Activated CD8-positive, alpha-beta T cell treated with anti-CD3 and anti-CD28 coated beads, Interleukin-2, amount 10 ng/mL, durations not matched to agents 7 days and 5 days (primary cell): ENCODE data around the gene UBE2D1. TPM values are rescaled to one million over a fixed set of nuclear protein-coding genes. Genes with fewer than 3 reads are reported as not detected.

Experiments used
- ATAC-seq: fragments of 150-1000 bp; cut with Tn5 transposase; one replicate; pipeline ENCODE4 v1.10.0; 2021; ENCODE audit warnings: moderate library complexity
- CTCF ChIA-PET: fragments of 350-600 bp; sonication (Branson Sonifier 250); formaldehyde crosslinking; loops from one replicate; lab custom pipeline; 2021; ENCODE audit warnings: antibody characterized with exemption; lab: Charles Lee
- POLR2A ChIA-PET: fragments of 350-600 bp; sonication (Branson Sonifier 250); formaldehyde crosslinking; loops from one replicate; lab custom pipeline; 2021; ENCODE audit warnings: antibody characterized with exemption; lab: Charles Lee
- DNase-seq: peaks from one replicate; pipeline ENCODE4 v3.0.0-alpha.2; 2020
- H3K27ac Mint-ChIP-seq: one replicate; pipeline ENCODE4 v1.8.0; 2021; ENCODE audit warnings: mild to moderate bottlenecking, mixed read lengths
- H3K27me3 Mint-ChIP-seq: one replicate; pipeline ENCODE4 v1.8.0; 2021; ENCODE audit warnings: low read depth, mixed read lengths
- H3K36me3 Mint-ChIP-seq: one replicate; pipeline ENCODE4 v1.8.0; 2021; ENCODE audit warnings: low read depth, mixed read lengths
- H3K4me1 Mint-ChIP-seq: one replicate; pipeline ENCODE4 v1.8.0; 2021; ENCODE audit warnings: low read depth, mixed read lengths
- H3K4me3 Mint-ChIP-seq: one replicate; pipeline ENCODE4 v1.8.0; 2021; ENCODE audit warnings: mild to moderate bottlenecking, mixed read lengths
- H3K9me3 Mint-ChIP-seq: one replicate; pipeline ENCODE4 v1.8.0; 2022; ENCODE audit warnings: mixed read lengths; ENCODE audit not compliant: insufficient read depth
- total RNA-seq, 2 experiments: library from RNA; stranded (reverse); gene quantifications; one replicate each; pipeline ENCODE4 v1.2.3, GENCODE V29; 2021

The UBE2D1 gene
- total RNA-seq, 2 experiments from 2014 or later: 12.2 to 12.3 TPM

DNA sequence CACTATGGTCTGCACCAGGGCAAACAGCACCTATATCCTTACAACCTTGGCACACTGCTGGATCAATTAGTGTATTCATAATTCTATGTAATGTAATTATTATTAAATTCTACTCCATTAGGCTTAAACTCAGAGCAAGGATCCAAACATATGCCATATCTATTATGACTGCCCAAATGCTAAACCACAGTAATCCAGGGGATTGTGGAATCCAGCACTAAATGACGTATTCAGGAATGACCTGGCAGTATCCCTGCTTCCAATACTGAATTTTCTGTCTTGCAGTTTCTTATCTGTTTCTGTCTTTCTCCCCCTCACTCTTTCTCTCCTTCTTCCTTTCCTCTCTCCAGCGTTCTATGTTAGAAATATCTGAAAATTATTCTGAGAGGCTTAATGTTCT, 16.5 kb upstream of the UBE2D1 start:
- ChIA-PET POLR2A (no interaction called here), CTCF (no interaction called here)
- Mint-ChIP-seq H3K27me3 (peaks cover 12% of the 10 kb centered on the region), H3K36me3 (no peaks in the 10 kb centered on the region), H3K9me3 (no peaks in the 10 kb centered on the region), H3K4me1 (peaks cover 12% of the 10 kb centered on the region), H3K27ac (no peak overlapping the region), H3K4me3 (no peak overlapping the region)
- DNase-seq (no peak), ATAC-seq (no peak)

DNA sequence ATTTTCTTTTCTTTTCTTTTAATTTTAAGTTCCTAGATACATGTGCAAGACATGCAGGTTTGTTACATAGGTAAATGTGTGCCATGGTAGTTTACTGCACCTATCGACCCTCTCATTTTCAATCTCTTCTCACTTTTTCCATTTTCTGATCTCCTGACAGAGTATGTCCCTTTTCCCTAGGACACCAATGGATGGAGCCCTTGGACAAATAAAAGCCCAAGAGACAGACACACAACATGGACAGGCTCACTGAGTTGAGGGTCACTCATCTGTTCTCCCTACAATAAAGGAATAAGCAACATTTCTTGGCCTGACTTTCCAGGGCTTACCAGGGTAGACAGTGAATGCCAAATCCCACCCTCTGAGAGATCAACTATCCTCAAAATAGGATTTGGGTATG, 15.2 kb upstream of the UBE2D1 start:
- ChIA-PET CTCF (no interaction called here), POLR2A (no interaction called here)
- no peak for ATAC-seq
- Mint-ChIP-seq H3K36me3 (no peaks in the 10 kb centered on the region), H3K4me3 (no peak overlapping the region), H3K9me3 (no peaks in the 10 kb centered on the region), H3K27ac (no peak overlapping the region), H3K27me3 (peaks cover 9% of the 10 kb centered on the region), H3K4me1 (peaks cover 12% of the 10 kb centered on the region)
- no peak for DNase-seq

DNA sequence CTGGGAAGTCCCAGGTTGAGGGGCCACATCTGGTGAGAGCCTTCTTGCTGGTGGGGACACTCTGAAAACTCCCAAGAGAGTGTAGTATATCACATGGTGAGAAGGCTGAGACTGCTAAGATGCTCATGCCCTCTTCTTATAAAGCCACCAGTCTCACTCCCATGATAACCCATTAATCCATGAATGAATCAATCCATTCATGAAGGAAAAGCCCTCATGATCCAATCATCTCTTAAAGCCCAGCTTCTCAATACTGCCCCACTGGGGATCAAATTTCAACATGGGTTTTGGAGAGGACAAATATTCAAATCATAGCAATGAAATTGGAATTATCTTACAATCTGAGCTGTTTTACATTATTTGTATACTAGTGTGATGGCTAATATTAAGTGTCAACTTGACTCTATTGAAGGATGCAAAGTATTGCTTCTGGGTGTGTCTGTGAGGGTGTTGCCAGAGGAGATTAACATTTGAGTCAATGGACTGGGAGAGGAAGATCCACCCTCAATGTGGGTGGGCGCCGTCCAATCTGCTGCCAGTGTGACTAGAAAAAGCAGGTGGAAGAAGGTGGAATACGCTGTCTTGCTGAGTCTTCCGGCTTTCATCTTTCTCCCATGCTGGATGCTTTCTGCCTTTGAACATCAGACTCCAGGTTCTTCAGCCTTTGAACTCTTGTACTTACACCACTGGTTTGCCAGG, 14.3 kb upstream of the UBE2D1 start:
- H3K36me3 Mint-ChIP-seq: no peaks in the 10 kb centered on the region
- H3K27me3 Mint-ChIP-seq: peaks cover 9% of the 10 kb centered on the region
- H3K27ac Mint-ChIP-seq: no peak overlapping the region
- H3K9me3 Mint-ChIP-seq: no peaks in the 10 kb centered on the region
- DNase-seq: no peak
- H3K4me1 Mint-ChIP-seq: peaks cover 12% of the 10 kb centered on the region
- CTCF ChIA-PET: no interaction called here
- POLR2A ChIA-PET: no interaction called here
- no peak for ATAC-seq
- no peak overlapping the region for H3K4me3 Mint-ChIP-seq

DNA sequence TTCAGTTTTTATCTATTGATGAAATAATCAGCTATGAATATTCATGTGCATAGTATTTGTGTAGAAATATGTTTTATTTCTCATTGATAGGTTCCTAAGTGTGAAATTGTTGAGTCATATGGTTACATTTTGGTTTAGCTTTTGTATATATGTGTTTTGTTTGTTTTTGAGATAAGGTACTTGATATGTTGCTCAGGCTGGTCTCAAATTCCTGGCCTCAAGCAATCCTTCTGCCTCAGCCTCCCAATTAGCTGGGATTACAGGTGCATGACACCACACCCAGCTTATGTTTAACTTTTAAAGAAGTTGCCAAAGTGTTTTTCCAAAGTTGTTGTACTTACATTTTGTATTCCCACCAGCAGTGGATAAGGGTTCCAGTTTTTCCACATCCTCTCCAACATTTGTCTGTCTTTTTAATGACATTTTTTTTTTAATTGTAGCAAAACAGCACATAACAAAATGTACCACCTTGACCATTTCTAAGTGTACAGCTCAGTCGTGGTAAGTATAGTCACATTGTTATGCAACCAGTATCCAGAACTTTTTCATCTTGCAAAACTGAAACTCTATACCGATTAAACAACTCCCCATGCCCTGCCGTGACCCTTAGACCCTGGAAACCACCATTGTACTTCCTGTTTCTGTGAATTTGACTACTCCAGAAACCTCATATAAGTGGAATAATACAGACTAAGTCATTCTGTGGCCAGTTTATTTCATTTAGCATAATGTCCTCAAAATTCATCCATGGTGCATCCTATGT, 12.6 kb upstream of the UBE2D1 start:
- peaks cover 12% of the 10 kb centered on the region for H3K4me1 Mint-ChIP-seq
- no peak overlapping the region for H3K27ac Mint-ChIP-seq
- H3K27me3 Mint-ChIP-seq: peaks cover 9% of the 10 kb centered on the region
- CTCF ChIA-PET: interaction anchor here (0.7 to 1.3 kb wide), 2 partner anchors 62 to 116 kb away, joined by 3 read pairs; no protein-coding TSS in a partner anchor
- H3K4me3 Mint-ChIP-seq: peak overlapping the region; percentile 17
- DNase-seq (no peak), ATAC-seq (no peak)
- no peaks in the 10 kb centered on the region for H3K36me3 Mint-ChIP-seq
- POLR2A ChIA-PET: interaction anchor here (0.5 to 1.0 kb wide), 2 partner anchors 54 to 56 kb away, joined by 3 read pairs; partner anchors contain the start of gene CISD1
- no peaks in the 10 kb centered on the region for H3K9me3 Mint-ChIP-seq

DNA sequence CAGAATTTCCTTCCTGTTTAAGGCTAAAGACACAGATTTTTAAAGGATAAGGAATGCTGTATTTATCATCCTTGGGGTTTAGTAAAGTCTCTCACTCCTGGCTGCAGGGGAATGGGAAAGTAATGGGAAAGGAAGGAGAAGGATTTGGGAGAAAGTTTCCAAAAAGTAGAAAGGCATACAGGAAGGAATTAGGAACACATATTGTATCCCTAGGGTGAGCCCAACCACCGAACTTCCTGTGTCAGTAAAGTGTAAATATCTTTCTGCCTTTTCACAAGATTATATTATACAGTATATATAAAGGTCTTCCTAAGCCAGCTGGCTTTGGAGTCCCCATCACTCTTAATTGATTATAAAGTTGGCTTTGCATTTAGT, 12.0 kb upstream of the UBE2D1 start:
- ChIA-PET CTCF (interaction anchor here (1.3 kb wide), 1 partner anchor 61 kb away, joined by 3 read pairs; no protein-coding TSS in a partner anchor), POLR2A (no interaction called here)
- no peaks in the 10 kb centered on the region for H3K36me3 Mint-ChIP-seq
- H3K4me3 Mint-ChIP-seq: no peak overlapping the region
- H3K27ac Mint-ChIP-seq: no peak overlapping the region
- DNase-seq: no peak
- ATAC-seq: no peak
- peaks cover 9% of the 10 kb centered on the region for H3K27me3 Mint-ChIP-seq
- H3K4me1 Mint-ChIP-seq: peaks cover 12% of the 10 kb centered on the region
- H3K9me3 Mint-ChIP-seq: no peaks in the 10 kb centered on the region

DNA sequence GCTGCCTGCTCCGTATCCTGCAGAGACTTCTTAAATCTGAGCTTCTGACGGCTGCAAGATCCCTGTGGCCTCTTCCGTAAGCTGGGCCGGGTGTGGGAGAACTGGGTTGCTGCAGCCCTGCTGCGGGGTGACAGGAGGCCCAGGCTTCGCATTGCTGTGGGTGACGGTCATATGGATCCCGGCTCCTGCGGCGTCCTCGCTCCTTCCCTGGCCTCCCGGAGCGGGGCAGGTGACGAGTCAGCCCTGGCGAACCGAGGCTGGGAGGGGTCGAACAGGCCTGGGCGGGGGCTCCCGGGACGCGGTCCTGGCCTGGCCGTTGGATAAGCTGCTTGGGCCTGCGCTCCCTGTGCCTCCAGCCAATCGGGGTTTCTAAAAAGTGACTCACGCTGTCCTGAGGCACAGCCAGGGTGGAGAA, 7.8 kb upstream of the UBE2D1 start:
- Mint-ChIP-seq H3K27me3 (peaks cover 11% of the 10 kb centered on the region), H3K27ac (no peak overlapping the region), H3K4me3 (no peak overlapping the region), H3K9me3 (no peaks in the 10 kb centered on the region), H3K36me3 (no peaks in the 10 kb centered on the region), H3K4me1 (peaks cover 12% of the 10 kb centered on the region)
- ATAC-seq (no peak), DNase-seq (no peak)
- ChIA-PET CTCF (no interaction called here), POLR2A (no interaction called here)

DNA sequence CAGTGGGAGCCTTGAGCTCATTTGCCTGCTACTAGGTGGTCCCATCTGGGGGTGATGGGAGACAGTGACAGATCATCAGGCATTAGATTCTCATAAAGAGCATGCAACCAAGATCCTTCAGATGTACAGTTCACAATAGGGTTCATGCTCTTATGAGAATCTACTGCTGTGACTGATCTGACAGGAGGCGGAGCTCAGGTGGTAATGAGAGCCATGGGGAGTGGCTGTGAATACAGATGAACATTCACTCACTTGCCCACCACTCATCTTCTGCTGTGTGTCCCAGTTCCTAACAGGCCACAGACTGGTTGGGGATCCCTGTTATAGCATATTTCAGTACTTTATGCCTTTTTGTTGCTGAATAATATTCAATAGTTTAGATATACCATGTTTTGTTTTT, 6.6 kb upstream of the UBE2D1 start:
- no peak overlapping the region for H3K27ac Mint-ChIP-seq
- no peaks in the 10 kb centered on the region for H3K36me3 Mint-ChIP-seq
- DNase-seq: no peak
- H3K9me3 Mint-ChIP-seq: no peaks in the 10 kb centered on the region
- peaks cover under 1% of the 10 kb centered on the region for H3K4me1 Mint-ChIP-seq
- H3K27me3 Mint-ChIP-seq: peaks cover 18% of the 10 kb centered on the region
- no peak overlapping the region for H3K4me3 Mint-ChIP-seq
- POLR2A ChIA-PET: no interaction called here
- CTCF ChIA-PET: no interaction called here
- no peak for ATAC-seq

DNA sequence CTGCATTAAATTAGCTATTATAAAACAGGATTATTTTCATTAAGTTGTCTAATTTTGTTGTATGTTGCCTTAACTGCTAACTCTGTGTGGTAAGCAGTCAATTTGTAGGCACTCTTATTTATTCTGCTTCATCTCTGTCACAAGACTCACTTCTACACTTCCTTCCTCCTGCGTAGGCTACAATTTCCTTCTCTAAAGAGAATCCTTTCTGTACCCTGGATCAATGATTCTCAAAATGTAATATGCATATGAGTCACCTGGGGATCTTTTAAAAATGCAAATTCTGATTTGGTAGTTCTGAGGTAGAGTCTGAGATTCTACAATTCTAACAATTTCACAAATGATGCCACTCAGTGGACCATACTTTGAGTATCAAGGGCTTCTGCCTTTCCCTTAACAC, 4.4 kb upstream of the UBE2D1 start:
- CTCF ChIA-PET: no interaction called here

DNA sequence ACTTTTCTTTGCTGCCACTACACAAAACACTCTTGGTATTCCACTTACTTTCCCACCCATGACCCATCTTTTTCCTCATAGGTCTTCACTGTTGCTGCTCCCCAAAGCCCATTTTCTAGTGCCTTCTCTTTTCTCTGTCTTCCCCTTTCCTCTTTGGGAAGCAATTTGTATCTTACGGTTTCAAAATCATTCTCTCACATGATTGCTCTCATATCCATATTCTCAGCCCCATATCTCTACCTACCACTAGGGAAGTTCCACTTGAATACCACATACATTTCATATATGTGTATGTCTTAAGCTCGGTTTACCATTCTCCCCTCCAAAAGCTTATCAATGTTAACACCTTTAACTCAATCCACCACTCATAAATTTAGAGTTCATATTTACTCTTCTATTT, 3.2 kb upstream of the UBE2D1 start:
- peaks cover 18% of the 10 kb centered on the region for H3K27me3 Mint-ChIP-seq
- H3K36me3 Mint-ChIP-seq: peaks cover 3% of the 10 kb centered on the region
- POLR2A ChIA-PET: no interaction called here
- H3K9me3 Mint-ChIP-seq: no peaks in the 10 kb centered on the region
- ATAC-seq: no peak
- H3K4me1 Mint-ChIP-seq: peaks cover 18% of the 10 kb centered on the region
- CTCF ChIA-PET: no interaction called here
- no peak overlapping the region for H3K4me3 Mint-ChIP-seq
- H3K27ac Mint-ChIP-seq: no peak overlapping the region
- no peak for DNase-seq

More for the DNA sequence above, 4.4 kb upstream of the UBE2D1 start:
- ATAC-seq: no peak
- POLR2A ChIA-PET: no interaction called here
- peaks cover 18% of the 10 kb centered on the region for H3K27me3 Mint-ChIP-seq
- no peaks in the 10 kb centered on the region for H3K9me3 Mint-ChIP-seq
- no peak overlapping the region for H3K4me3 Mint-ChIP-seq
- H3K27ac Mint-ChIP-seq: no peak overlapping the region
- H3K4me1 Mint-ChIP-seq: peaks cover 7% of the 10 kb centered on the region
- peaks cover under 1% of the 10 kb centered on the region for H3K36me3 Mint-ChIP-seq
- DNase-seq: no peak

DNA sequence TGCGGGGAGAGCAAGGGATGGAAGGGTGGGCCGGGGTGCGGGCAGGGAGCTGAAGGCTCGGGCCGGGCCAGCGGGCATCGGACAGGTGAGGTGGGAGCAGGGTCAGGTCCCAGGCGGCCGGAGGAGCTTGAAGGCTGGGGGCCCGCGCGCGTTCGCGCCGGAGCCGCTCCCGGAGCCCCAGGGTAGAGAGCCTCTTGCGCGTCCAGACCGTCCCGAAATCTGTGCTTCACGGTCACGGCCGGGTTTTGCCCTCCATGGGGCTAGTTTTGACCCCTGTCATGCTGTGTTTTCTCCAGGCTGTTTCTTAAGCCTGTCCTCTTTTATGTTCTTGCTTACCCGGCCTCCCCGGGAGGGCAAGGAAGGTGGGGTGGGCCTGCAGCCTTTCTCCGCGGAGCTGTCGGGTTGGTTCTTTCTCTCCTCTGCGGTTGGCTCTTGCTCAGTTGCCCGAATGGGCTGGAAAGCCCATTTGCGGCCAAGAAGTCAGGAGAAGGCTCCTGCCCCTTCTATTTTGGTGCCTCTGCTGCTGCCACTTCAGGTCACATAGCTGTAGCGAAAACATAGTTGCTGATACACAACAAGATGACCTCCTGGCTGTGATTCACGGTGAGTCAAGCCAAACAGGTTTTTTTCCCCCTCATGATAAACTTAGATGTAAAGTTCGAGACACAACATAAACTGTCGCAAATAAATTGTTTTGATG, 650 bp downstream of the UBE2D1 start:
- Mint-ChIP-seq H3K27ac (peak overlapping the region; percentile 49), H3K4me1 (peaks cover 26% of the 10 kb centered on the region), H3K36me3 (peaks cover 10% of the 10 kb centered on the region), H3K4me3 (peak overlapping the region; percentile 88), H3K27me3 (peaks cover 16% of the 10 kb centered on the region), H3K9me3 (no peaks in the 10 kb centered on the region)
- ChIA-PET CTCF (interaction anchor here (1.4 kb wide), 1 partner anchor 36 kb away, joined by 3 read pairs; no protein-coding TSS in a partner anchor), POLR2A (interaction anchor here (0.5 to 2.1 kb wide), 4 partner anchors 9 to 50 kb away, joined by 3 to 8 read pairs (median 4); partner anchors contain the start of gene TFAM)
- DNase-seq: no peak
- ATAC-seq: peak; percentile 49

DNA sequence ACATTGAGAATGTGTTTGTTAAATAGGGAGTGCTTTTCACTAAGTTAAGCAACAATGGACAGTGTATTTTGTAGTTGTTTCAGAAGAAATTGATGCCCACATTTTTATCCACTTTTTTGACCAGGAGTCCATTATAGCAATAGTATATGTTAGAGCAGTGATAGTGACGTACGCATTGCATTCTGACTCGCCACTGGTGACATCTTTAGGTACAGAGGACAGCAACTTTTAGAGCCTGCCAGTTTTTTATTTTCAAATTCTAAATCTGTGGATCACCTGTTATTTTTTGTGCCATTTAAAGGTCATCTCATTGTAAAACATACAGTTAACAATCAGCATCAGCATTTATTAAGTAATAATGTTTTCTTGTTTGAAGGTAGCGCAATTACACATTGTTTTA, 1.4 kb downstream of the UBE2D1 start:
- H3K27ac Mint-ChIP-seq: no peak overlapping the region

More for the DNA sequence above, 1.4 kb downstream of the UBE2D1 start:
- Mint-ChIP-seq H3K36me3 (peaks cover 10% of the 10 kb centered on the region), H3K4me1 (peaks cover 34% of the 10 kb centered on the region), H3K27me3 (peaks cover 12% of the 10 kb centered on the region), H3K9me3 (no peaks in the 10 kb centered on the region), H3K4me3 (peak overlapping the region; percentile 88)
- ChIA-PET CTCF (interaction anchor here (1.4 kb wide), 1 partner anchor 36 kb away, joined by 3 read pairs; no protein-coding TSS in a partner anchor), POLR2A (interaction anchor here (1.0 to 2.1 kb wide), 2 partner anchors 48 to 50 kb away, joined by 3 to 8 read pairs; partner anchors contain the start of gene TFAM)
- ATAC-seq (no peak), DNase-seq (no peak)
